HEK293T (cell line): ENCODE data around the gene SRSF10.
"Not testable (repeated sequence)": the region's sequence is repeated elsewhere in the genome, so short reads cannot be mapped to it uniquely, and the experiment has no call there.

Experiments used
- CTCF ChIA-PET: fragments of 350-600 bp; formaldehyde crosslinking; extraction: SDS; loops from one replicate; lab custom pipeline; 2021; ENCODE audit warnings: antibody characterized with exemption, inconsistent platforms; lab: Yijun Ruan, JAX
- POLR2A ChIA-PET: fragments of 350-600 bp; formaldehyde crosslinking; extraction: SDS; loops from one replicate; lab custom pipeline; 2020; ENCODE audit warnings: antibody characterized with exemption, inconsistent platforms; lab: Yijun Ruan, JAX
- DNase-seq: peaks from one replicate; pipeline ENCODE4 v3.0.0; 2012; ENCODE audit warnings: mixed read lengths; ENCODE audit errors: extremely low spot score
- ARNT ChIP-seq: fragments of 450-650 bp; IDR thresholded peaks from 2 replicates; pipeline ENCODE4 v1.6.1; 2017; ENCODE audit warnings: mild to moderate bottlenecking
- BHLHE40 ChIP-seq: fragments of 450-650 bp; IDR thresholded peaks from 2 replicates; pipeline ENCODE4 v1.6.1; 2016; ENCODE audit warnings: mild to moderate bottlenecking, moderate library complexity, borderline replicate concordance
- CTBP1 ChIP-seq: fragments of 450-650 bp; IDR thresholded peaks from 2 replicates; pipeline ENCODE4 v1.6.1; 2016; ENCODE audit warnings: borderline replicate concordance
- ELF4 ChIP-seq: fragments of 450-650 bp; IDR thresholded peaks from 2 replicates; pipeline ENCODE4 v1.6.1; 2017; ENCODE audit warnings: antibody characterized with exemption
- FOXA1 ChIP-seq: fragments of 450-650 bp; IDR thresholded peaks from 2 replicates; pipeline ENCODE4 v1.6.1; 2016; ENCODE audit warnings: mild to moderate bottlenecking
- FOXK2 ChIP-seq: fragments of 450-650 bp; IDR thresholded peaks from 2 replicates; pipeline ENCODE4 v1.6.1; 2016; ENCODE audit warnings: mild to moderate bottlenecking
- FOXM1 ChIP-seq: fragments of 450-650 bp; IDR thresholded peaks from 2 replicates; pipeline ENCODE4 v1.6.1; 2017; ENCODE audit warnings: mild to moderate bottlenecking, borderline replicate concordance
- HDGF ChIP-seq: fragments of 450-650 bp; IDR thresholded peaks from 2 replicates; pipeline ENCODE4 v1.6.1; 2017; ENCODE audit warnings: antibody characterized with exemption, borderline replicate concordance
- L3MBTL2 ChIP-seq: fragments of 450-650 bp; conservative IDR thresholded peaks from 2 replicates; pipeline ENCODE4 v1.6.1; 2016; ENCODE audit warnings: mild to moderate bottlenecking
- LEF1 ChIP-seq: fragments of 450-650 bp; IDR thresholded peaks from 2 replicates; pipeline ENCODE4 v1.6.1; 2017; ENCODE audit warnings: mild to moderate bottlenecking, borderline replicate concordance
- NFRKB ChIP-seq: fragments of 450-650 bp; IDR thresholded peaks from 2 replicates; pipeline ENCODE4 v1.6.1; 2016; ENCODE audit warnings: mild to moderate bottlenecking, moderate library complexity
- SP1 ChIP-seq: fragments of 450-650 bp; IDR thresholded peaks from 2 replicates; pipeline ENCODE4 v1.6.1; 2017
- SUZ12 ChIP-seq: fragments of 450-650 bp; IDR thresholded peaks from 2 replicates; pipeline ENCODE4 v1.6.1; 2016; ENCODE audit warnings: mild to moderate bottlenecking
- TARDBP ChIP-seq: fragments of 450-650 bp; IDR thresholded peaks from 2 replicates; pipeline ENCODE4 v1.6.1; 2016
- ZNF384 ChIP-seq: fragments of 450-650 bp; IDR thresholded peaks from 2 replicates; pipeline ENCODE4 v1.6.1; 2016
- TF ChIP-seq, protein P1 (sequence below): fragments of 450-650 bp; IDR thresholded peaks from 2 replicates; pipeline ENCODE4 v1.6.1; 2016

SRSF10 gene

DNA sequence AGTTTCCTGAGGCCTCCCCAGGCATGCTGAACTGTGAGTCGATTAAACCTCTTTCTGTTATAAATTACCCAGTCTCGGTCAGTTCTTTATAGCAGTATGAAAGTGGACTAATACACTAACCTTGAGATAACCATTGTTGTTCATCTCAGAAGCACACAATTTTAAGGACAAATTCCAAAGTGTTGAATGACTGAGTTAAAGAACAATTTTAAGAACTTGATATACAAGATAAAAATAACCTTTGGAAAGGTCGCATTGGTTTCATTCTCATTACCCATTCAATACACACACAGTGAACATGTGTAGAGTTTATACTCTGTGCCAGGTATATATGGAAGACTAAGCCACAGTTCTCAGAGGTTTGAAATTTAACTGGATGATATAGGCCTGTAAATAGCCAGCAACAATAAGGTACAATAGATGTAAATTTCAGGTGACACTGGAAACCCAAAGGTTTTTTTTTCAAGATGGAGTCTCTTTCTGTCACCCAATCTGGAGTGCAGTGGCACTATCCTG is 19.1 kb upstream of the SRSF10 start:
- ChIA-PET POLR2A (no interaction called here), CTCF (no interaction called here)
- TF ChIP-seq NFRKB (no peak), LEF1 (no peak), CTBP1 (no peak), TARDBP (no peak), HDGF (no peak), L3MBTL2 (no peak), FOXA1 (no peak), SP1 (no peak), ELF4 (no peak), ARNT (no peak), FOXK2 (no peak), BHLHE40 (no peak), FOXM1 (no peak), SUZ12 (no peak), ZNF384 (no peak)
- TF ChIP-seq, protein P1, sequence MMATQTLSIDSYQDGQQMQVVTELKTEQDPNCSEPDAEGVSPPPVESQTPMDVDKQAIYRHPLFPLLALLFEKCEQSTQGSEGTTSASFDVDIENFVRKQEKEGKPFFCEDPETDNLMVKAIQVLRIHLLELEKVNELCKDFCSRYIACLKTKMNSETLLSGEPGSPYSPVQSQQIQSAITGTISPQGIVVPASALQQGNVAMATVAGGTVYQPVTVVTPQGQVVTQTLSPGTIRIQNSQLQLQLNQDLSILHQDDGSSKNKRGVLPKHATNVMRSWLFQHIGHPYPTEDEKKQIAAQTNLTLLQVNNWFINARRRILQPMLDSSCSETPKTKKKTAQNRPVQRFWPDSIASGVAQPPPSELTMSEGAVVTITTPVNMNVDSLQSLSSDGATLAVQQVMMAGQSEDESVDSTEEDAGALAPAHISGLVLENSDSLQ = no peak
- no peak for DNase-seq

DNA sequence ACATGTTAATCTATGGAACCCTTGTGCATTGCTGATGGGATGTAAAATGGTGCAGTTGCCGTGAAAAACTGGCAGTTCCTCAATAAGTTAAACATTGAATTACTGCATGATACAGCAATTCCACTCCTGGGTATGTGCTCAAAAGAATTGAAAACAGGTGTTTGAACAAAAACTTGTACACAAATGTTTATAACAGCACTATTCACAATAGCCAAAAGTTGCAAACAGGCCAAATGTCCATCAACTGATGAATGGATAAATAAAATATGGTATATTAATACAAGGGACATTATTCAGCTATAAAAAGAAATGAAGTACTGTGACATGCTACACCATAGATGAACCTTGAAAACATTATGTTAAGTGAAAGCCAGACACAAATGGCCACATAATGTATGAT is 17.7 kb upstream of the SRSF10 start:
- TF ChIP-seq FOXM1 (no peak), CTBP1 (no peak), LEF1 (no peak), HDGF (no peak), ARNT (no peak), ELF4 (no peak), TARDBP (no peak), BHLHE40 (no peak), ZNF384 (no peak), SP1 (no peak)
- TF ChIP-seq, protein P1 = no peak
- DNase-seq = no peak
- ChIA-PET CTCF (interaction anchor here (0.7 kb wide), 1 partner anchor 828 kb away, joined by 3 read pairs; no protein-coding TSS in a partner anchor), POLR2A (no interaction called here)

DNA sequence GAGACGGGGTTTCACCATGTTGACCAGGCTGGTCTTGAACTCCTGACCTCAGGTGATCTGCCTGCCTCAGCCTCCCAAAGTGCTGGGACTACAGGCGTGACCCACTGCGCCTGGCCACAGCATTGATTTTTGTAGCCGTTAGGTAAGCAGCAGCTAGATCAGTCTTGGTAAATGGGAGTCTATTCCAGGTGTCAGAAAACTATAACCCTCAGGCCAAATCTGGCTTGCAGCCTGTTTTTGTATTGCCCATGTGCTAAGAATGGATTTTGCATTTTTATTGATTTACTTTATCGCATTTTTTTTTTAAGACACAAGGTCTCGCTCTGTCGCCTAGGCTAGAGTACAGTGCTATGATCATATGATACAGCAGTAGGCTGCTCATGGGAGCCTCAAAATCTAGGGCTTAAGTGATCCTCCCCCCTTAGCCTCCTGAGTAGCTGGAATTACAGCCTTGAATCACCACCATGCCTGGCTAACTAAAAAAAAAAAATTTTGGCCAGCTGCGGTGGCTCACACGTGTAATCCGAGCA is 16.6 kb upstream of the SRSF10 start:
- TF ChIP-seq, protein P1 = no peak
- TF ChIP-seq ZNF384 = 0 out of 2 replicates have a peak, but pooled peaks have one; percentile 15
- ChIA-PET POLR2A (interaction anchor here (0.6 to 1.6 kb wide), 2 partner anchors 16 to 30 kb away, joined by 3 to 6 read pairs; partner anchors contain the start of gene SRSF10), CTCF (no interaction called here)
- no peak for DNase-seq

DNA sequence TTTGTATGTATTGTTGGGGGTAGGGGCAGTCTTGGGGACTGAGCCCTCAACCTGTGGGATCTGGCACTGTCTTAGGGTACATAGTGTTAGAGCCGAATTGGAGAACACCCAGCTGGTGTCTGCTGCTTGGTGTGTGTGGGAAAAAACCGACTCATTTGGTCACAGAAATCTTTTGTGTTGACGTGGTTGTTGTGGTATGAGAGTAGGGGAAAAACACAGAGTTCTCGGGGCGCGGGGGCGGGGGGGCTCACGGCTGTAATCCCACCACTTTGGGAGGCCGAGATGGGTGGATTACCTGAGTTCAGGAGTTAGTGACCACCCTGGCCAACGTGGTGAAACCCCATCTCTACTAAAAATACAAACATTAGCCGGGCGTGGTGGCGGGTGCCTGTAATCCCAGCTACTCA is 15.3 kb upstream of the SRSF10 start:
- CTCF ChIA-PET = no interaction called here
- no peak for DNase-seq
- no peak for TF ChIP-seq ARNT
- TF ChIP-seq TARDBP = no peak
- no peak for TF ChIP-seq ELF4
- TF ChIP-seq LEF1 = no peak
- TF ChIP-seq SP1 = no peak
- no peak for TF ChIP-seq NFRKB
- TF ChIP-seq FOXK2 = no peak
- no peak for TF ChIP-seq FOXM1
- no peak for TF ChIP-seq SUZ12
- TF ChIP-seq HDGF = no peak
- POLR2A ChIA-PET = interaction anchor here (1.6 kb wide), 1 partner anchor 15 kb away, joined by 6 read pairs; the partner anchor contains the start of gene SRSF10

DNA sequence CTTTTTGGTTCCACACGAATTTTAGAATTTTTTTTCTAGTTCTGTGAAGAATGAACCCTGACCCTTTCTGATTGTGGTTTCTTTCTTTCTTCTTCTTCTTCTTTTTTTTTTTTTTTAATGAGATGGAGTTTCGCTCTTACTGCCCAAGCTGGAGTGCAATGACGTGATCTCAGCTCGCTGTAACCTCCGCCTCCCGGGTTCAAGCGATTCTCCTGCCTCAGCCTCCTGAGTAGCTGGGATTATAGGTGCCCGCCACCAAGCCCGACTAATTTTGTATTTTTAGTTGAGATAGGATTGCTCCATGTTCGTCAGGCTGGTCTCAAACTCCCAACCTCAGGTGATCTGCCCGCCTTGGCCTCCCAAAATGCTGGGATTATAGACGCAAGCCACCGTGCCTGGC is 11.9 kb upstream of the SRSF10 start:
- POLR2A ChIA-PET, CTCF ChIA-PET, DNase-seq: not testable (repeated sequence)

DNA sequence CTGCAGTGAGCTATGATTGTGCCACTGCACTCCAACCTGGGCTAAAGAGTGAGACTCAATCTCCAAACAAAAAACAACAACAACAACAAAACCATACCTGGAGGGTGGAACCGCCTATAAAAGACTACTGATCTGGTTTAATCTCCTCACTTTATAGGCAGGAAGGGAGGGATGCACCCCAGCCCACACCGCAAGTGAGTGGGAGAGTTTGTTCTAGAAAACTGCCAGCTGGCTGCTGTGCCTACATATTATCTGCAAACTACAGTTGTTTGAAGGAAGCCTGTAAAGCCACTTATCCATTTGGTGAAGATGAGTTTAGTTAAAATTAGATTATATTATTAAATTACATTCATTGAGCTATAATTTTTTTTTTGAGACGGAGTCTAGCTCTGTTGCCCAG is 9.1 kb upstream of the SRSF10 start:
- TF ChIP-seq L3MBTL2 = no peak
- TF ChIP-seq TARDBP = no peak
- TF ChIP-seq LEF1 = no peak
- no peak for TF ChIP-seq CTBP1
- TF ChIP-seq SP1 = no peak
- no peak for TF ChIP-seq ARNT
- no peak for TF ChIP-seq FOXA1
- no peak for TF ChIP-seq FOXK2
- TF ChIP-seq FOXM1 = no peak
- TF ChIP-seq, protein P1 = no peak
- no peak for TF ChIP-seq ZNF384
- TF ChIP-seq SUZ12 = no peak
- TF ChIP-seq HDGF = no peak
- no peak for TF ChIP-seq NFRKB
- no peak for TF ChIP-seq ELF4
- DNase-seq = no peak
- ChIA-PET CTCF (interaction anchor here (0.6 to 0.8 kb wide), 2 partner anchors 13 to 39 kb away, joined by 5 to 6 read pairs; no protein-coding TSS in a partner anchor), POLR2A (interaction anchor here (1.0 kb wide), 1 partner anchor 9 kb away, joined by 3 read pairs; the partner anchor contains the start of gene SRSF10)

DNA sequence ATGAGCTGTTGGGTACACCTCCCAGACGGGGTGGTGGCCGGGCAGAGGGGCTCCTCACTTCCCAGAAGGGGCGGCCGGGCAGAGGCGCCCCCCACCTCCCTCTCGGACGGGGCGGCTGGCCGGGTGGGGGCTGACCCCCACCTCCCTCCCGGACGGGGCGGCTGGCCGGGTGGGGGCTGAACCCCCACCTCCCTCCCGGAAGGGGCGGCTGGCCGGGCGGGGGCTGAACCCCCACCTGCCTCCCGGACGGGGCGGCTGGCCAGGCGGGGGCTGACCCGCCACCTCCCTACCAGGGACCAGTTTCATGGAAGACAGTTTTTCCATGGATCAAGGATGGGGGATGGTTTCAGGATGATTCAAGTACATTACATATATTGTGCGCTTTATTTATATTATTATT is 6.9 kb upstream of the SRSF10 start:
- DNase-seq, POLR2A ChIA-PET: not testable (repeated sequence)
- CTCF ChIA-PET = interaction anchor here (0.6 kb wide), 1 partner anchor 1553 kb away, joined by 4 read pairs; no protein-coding TSS in a partner anchor
